Ishikawa (cell line): ENCODE data around the gene OGA.

ENCODE experiments used
- CEBPB ChIP-seq: IDR thresholded peaks from 2 replicates; pipeline ENCODE4 v1.6.1; 2012
- CREB1 ChIP-seq: IDR thresholded peaks from 2 replicates; pipeline ENCODE4 v1.6.1; 2012; ENCODE audit warnings: low read depth
- EGR1 ChIP-seq: IDR thresholded peaks from 2 replicates; pipeline ENCODE4 v1.6.1; 2012
- EP300 ChIP-seq: IDR thresholded peaks from 2 replicates; pipeline ENCODE4 v1.6.1; 2012; ENCODE audit warnings: borderline replicate concordance
- FOXM1 ChIP-seq: IDR thresholded peaks from 2 replicates; pipeline ENCODE4 v1.6.1; 2012; ENCODE audit warnings: low read depth, borderline replicate concordance
- MAX ChIP-seq: IDR thresholded peaks from 2 replicates; pipeline ENCODE4 v1.6.1; 2012
- NFIC ChIP-seq: IDR thresholded peaks from 2 replicates; pipeline ENCODE4 v1.6.1; 2012
- RAD21 ChIP-seq: IDR thresholded peaks from 2 replicates; pipeline ENCODE4 v1.6.1; 2012; ENCODE audit warnings: low read depth
- REST ChIP-seq: IDR thresholded peaks from 2 replicates; pipeline ENCODE4 v1.6.1; 2012; ENCODE audit warnings: low read depth, mild to moderate bottlenecking
- TAF1 ChIP-seq: IDR thresholded peaks from 2 replicates; pipeline ENCODE4 v1.6.1; 2012; ENCODE audit warnings: low read depth, mild to moderate bottlenecking
- TCF12 ChIP-seq: IDR thresholded peaks from 2 replicates; pipeline ENCODE4 v1.6.1; 2012; ENCODE audit warnings: low read depth
- TEAD4 ChIP-seq: IDR thresholded peaks from 2 replicates; pipeline ENCODE4 v1.6.1; 2012
- USF1 ChIP-seq: IDR thresholded peaks from 2 replicates; pipeline ENCODE4 v1.6.1; 2012
- YY1 ChIP-seq: IDR thresholded peaks from 2 replicates; pipeline ENCODE4 v1.6.1; 2012; ENCODE audit warnings: low read depth
- ZBTB7A ChIP-seq: IDR thresholded peaks from 2 replicates; pipeline ENCODE4 v1.6.1; 2012; ENCODE audit warnings: low read depth

The OGA gene

GRCh38 chr10:101766306-101766705 lies 51.9 kb downstream of the OGA start:
- no peak for TF ChIP-seq EGR1

- TF ChIP-seq CREB1, result no peak
- no peak for TF ChIP-seq NFIC
- no peak for TF ChIP-seq REST
- no peak for TF ChIP-seq USF1
- TF ChIP-seq EP300, result no peak
- no peak for TF ChIP-seq RAD21
- no peak for TF ChIP-seq CEBPB
- TF ChIP-seq TCF12, result no peak
- TF ChIP-seq EGR1, result no peak
- TF ChIP-seq TAF1, result no peak
- no peak for TF ChIP-seq MAX
- no peak for TF ChIP-seq ZBTB7A
- no peak for TF ChIP-seq YY1
- TF ChIP-seq TEAD4, result no peak
- TF ChIP-seq FOXM1, result no peak
These were observed 55.0 kb downstream of the OGA start for GRCh38 chr10:101763141-101763846.

GRCh38 chr10:101762736-101763135 lies 55.5 kb downstream of the OGA start:
- TF ChIP-seq CEBPB (no peak), TAF1 (no peak), EP300 (no peak), FOXM1 (no peak), CREB1 (no peak), YY1 (no peak), TEAD4 (no peak), EGR1 (no peak), USF1 (no peak), ZBTB7A (no peak)

- TF ChIP-seq FOXM1, result no peak
- TF ChIP-seq RAD21, result no peak
- no peak for TF ChIP-seq MAX
- no peak for TF ChIP-seq USF1
- TF ChIP-seq CEBPB, result no peak
- no peak for TF ChIP-seq TCF12
These were observed 57.0 kb downstream of the OGA start for GRCh38 chr10:101761226-101761625.

GRCh38 chr10:101760510-101760909 lies 57.7 kb downstream of the OGA start:
- TF ChIP-seq TEAD4 (0 out of 2 replicates have a peak, but pooled peaks have one; percentile 19), CREB1 (no peak)

GRCh38 chr10:101759309-101760247 lies 58.7 kb downstream of the OGA start:
- TF ChIP-seq ZBTB7A (no peak), MAX (0 out of 2 replicates have a peak, but pooled peaks have one; percentile 15)

GRCh38 chr10:101758858-101759257 lies 59.4 kb downstream of the OGA start:
- TF ChIP-seq TCF12 (no peak), REST (no peak), EP300 (no peak)
